GM18498 (cell line): ENCODE data around the gene ACCSL.

ENCODE experiments used
- ATAC-seq: cut with Tn5 transposase; IDR thresholded peaks from one replicate; pipeline ENCODE4 v1.9.1; 2021; ENCODE audit warnings: mild to moderate bottlenecking, moderate library complexity; ENCODE audit not compliant: unreplicated experiment

ACCSL gene

DNA sequence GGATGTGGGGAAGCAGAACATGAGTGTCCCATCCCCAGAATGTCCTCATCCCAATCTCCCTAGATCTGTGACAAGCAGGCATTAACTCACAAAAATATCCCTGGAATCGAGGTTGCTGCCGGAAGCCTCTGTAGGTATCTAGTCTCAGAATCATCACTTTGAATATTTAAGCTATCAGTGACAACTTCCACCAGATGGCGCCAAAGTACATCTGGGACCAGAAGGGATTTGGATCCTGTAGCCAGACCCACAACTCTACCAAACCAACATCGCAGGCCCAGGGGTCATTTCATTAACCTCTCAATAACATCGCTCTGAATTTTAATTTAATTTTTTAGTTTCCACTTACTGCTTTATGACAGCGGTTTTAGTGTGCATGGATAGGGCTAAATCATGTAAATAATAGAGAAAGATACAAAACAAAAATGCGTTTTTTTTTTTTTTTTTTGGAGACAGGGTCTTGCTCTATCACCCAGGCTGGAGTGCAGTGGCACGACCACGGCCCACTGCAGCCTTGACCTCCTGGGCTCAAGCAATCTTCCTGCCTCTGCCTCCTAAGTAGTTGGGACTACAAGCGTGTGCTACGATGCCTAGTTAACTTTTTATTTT lies 46.6 kb downstream of the ACCSL start:
- ATAC-seq = peak; percentile 35

DNA sequence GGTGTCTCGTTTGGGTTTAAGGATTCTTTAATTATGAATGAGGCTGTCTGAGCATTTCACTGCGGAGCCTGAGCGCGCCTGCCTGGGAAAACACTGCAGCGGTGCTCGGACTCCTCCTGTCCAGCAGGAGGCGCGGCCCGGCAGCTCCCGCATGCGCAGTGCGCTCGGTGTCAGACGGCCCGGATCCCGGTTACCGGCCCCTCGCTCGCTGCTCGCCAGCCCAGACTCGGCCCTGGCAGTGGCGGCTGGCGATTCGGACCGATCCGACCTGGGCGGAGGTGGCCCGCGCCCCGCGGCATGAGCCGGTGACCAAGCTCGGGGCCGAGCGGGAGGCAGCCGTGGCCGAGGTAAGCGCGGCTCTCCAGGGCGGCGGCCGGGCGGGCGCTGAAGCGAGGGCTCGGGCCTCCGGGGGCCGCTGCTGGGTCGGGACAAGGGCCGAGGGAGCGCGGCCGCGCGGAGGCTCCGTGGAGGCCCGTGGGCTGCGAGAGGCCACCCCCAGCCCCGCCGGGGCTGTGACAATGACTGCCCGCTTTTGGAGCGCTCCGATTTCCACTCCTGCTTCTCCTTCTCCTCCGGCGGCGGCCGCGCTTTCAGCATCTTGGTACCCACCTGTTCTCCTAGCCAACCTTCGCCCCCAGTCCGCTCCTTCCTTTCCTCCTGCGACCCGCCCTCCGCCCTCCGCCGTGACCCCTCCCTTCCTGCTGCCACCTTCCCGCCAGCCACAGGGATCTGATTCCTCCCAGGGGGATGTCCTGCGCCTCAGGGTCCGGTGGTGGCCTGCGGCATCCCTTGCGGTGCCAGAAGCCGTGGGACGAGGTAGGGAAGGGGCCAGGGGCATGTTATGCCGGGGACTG lies 48.0 kb downstream of the ACCSL start, which contains the start of gene EXT2:
TSS of gene EXT2 (plus strand) at position 173 of the 854 bp plus-strand sequence. CDS start 12,035 bp downstream, outside the sequence.
- peak; percentile 92 for ATAC-seq

DNA sequence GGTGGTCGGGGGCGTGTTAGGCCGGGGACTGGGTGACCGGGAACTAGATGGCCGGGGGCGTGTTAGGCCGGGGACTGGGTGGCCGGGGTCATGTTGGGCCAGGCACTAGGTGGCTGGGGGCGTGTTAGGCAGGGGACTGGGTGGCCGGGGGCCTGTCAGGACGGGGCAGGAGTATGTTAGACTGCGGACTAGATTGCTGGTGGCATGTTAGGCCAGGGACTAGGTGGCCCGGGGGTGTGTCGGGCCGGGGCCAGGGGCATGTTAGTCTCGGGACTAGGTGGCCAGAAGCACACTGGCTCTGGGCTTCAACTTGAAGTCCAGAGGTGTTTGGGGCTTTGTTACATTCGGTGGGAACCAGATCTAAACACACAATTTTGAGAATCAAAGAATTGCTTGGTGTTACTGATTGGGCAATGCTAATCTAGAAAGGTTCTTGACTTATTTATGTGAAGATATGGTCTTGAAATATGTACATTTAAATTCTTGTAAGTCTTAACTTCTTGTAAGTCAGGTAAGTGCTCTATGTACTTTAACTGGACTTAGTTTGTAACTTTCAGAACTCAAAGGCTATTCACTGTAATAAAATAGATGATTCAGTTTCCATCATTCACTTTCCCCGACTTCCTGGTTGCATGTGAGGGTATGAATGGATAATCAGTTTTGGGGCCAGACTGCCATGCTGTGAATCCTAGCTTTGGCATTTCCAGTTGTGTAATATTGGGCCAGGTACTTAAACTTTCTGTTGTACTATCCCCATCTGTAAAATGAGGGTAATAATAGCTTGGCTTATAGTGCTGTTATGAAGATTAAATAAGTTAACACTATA lies 48.8 kb downstream of the ACCSL start:
- no peak for ATAC-seq

DNA sequence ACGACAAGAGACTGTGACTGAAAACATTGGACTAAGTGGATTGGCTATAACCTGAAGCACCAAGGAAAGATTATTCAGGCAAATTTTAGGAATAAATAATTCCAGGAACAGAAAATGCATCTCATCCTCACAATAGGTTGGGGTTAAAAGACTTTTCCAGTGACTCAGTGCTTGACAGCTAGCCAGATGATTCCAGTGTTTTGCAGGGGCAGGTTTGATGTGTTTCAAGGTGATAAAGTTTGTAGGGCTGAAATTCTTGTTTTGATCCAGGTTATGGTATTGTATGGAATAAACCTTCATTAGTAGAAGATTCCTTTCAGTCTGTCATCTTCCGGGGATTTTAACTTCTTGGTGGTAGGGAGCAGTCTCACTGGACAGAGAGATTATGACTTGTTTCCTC lies 50.0 kb downstream of the ACCSL start:
- ATAC-seq = no peak

DNA sequence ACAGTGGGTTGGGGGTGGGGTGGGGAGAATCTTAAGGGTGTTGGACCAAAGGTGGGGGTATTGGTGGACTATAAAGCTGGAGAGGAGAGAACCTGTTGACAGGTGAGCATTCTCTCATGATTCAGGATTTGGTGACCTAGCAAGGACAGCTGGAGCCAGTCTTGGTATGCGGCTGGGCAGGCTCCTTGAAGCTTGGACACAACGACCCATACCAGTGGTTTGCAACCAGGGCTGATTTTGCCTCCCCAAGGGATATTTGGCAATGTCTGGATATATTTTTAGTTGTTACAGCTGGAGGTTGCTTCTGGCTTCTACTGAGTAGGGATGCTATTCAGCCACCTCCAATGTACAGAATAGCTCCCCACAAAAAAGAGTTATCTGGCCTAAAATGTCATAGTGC lies 53.3 kb downstream of the ACCSL start:
- ATAC-seq = no peak

DNA sequence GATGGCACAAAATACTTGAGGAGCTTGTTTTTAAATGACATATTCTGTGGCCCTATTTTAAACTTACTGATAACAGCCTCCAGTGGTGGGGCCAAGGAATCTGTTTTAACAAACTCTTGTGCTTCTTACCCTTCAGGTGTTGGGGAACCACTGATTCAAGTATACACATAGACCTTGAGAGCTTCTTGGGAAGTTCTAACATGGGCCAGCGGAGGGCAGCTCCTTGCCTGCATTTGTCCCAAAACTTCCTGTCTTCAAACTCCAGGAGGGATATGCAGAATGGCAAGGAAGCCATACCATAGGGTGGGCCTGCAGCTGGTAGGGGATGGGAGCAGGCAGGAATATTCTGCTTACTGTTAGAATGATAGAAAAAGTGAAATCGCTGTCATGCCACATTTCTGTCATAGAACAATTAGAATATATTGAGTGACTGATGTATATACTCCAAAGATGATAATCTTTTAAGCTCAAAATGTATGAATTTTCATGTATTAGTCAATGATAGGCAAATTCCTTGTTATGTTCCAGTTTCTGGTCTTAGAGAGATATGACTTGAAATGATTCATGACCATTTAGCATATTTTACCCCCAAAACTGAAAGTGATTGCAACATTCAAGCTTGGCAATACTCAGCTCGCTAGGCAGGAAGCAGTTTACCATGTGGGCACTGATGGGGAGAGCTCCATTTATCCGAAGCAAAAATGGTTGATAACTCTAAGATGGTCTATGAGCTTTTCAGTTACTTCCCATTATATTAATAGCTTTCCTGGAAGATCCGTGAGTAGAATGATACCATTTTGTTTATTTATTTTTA lies 56.9 kb downstream of the ACCSL start:
- ATAC-seq = no peak

DNA sequence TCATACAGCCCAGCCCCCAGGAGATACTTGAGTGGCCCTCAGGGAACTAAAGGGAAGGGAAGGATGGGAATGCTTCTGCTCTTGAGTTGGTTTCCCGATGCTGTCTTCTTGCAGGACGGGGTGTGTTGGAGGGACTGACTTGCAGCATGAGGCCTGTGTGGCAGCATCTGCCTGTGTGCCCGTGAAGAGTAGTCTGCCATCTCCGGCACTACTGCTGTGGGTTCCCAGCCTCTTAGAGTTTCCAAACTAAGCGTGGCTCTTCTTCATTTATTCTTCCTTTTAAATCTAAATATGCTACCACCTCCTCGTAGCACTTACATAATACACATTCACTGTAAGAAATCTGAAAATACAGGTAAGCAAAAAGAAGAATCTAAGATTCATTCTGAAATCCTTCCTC lies 60.5 kb downstream of the ACCSL start:
- no peak for ATAC-seq
